Suppressor macrophage treated with lipopolysaccharide for 1 hour (primary cell): ENCODE data around the gene RPL27.
A peak's percentile ranks its signal among the peaks of the same experiment; 100 is the strongest.

Experiments
- DNase-seq, 3 donors: peaks; one replicate each; pipeline ENCODE4 v3.0.0-alpha.2; 2020 to 2022

The RPL27 gene

GRCh38 chr17:43021741-43022512 lies 23.7 kb downstream of the RPL27 start, which contains the start of gene VAT1:
VAT1 (minus strand) TSS chr17:43022385; CDS start chr17:43022322, 63 bp downstream.
- peak; percentile 81 to 94 (median 87) for DNase-seq

GRCh38 chr17:43024407-43025289 lies 26.4 kb downstream of the RPL27 start, which contains the start of gene RND2:
RND2 (plus strand) TSS chr17:43025231; CDS start chr17:43025348, 117 bp downstream.
- DNase-seq, result peak; percentile 90 to 91 (median 91)

GRCh38 chr17:43025290-43025657 lies 27.1 kb downstream of the RPL27 start:
- no peak for DNase-seq

- DNase-seq, result no peak
Observed at GRCh38 chr17:43025766-43026537, 27.7 kb downstream of the RPL27 start.

GRCh38 chr17:43026595-43026994 lies 28.4 kb downstream of the RPL27 start:
- DNase-seq, result no peak

- no peak for DNase-seq
Observed at GRCh38 chr17:43027091-43028032, 29.1 kb downstream of the RPL27 start.

GRCh38 chr17:43028221-43028861 lies 30.1 kb downstream of the RPL27 start:
- no peak for DNase-seq

GRCh38 chr17:43030137-43030767 lies 32.0 kb downstream of the RPL27 start:
- DNase-seq, result no peak

- no peak for DNase-seq
Observed at GRCh38 chr17:43031666-43032065, 33.4 kb downstream of the RPL27 start.

GRCh38 chr17:43033948-43034881 lies 36.0 kb downstream of the RPL27 start:
- DNase-seq, result no peak

- DNase-seq, result no peak
Observed at GRCh38 chr17:43034894-43035293, 36.7 kb downstream of the RPL27 start.

- DNase-seq, result no peak
Observed at GRCh38 chr17:43039646-43040045, 41.4 kb downstream of the RPL27 start.

GRCh38 chr17:43040655-43041054 lies 42.4 kb downstream of the RPL27 start:
- no peak for DNase-seq

- DNase-seq, result no peak
Observed at GRCh38 chr17:43042025-43042628, 43.9 kb downstream of the RPL27 start.

GRCh38 chr17:43043307-43043706 lies 45.1 kb downstream of the RPL27 start:
- DNase-seq, result no peak

- DNase-seq, result no peak
Observed at GRCh38 chr17:43044024-43044423, 45.8 kb downstream of the RPL27 start.

- DNase-seq, result no peak
Observed at GRCh38 chr17:43051969-43052368, 53.8 kb downstream of the RPL27 start.
